ENCODE results near the gene USP6NL. TPM values are rescaled to one million over a fixed set of nuclear protein-coding genes. Genes with fewer than 3 reads are reported as not detected.

Gene USP6NL
- total and polyA plus RNA-seq, 2 of the 13 experiments (the other 11 are each of a cell fraction or from before 2014, with no cell fraction given) = 10.5 to 22.9 TPM

DNA sequence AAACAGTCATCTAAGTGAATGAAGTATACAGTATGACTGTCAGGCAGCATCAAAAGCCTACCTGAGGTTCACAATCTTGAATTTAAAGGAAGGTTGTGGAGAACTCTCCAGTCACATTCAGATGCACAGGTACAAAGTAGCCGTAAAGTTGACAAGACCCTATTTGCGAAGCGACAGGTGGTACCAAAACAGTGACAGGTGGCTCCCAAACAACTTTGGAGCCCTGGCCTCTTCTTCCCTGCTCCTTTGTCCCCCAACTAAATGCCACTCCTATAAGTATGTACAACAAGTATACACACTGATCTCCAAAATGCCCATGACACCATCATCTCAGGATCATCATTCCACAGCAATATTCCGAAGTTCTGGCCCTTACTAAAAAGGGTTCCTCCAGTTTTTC is 53.5 kb downstream of the USP6NL start:
- POLR2A ChIA-PET = no interaction called here
- Histone ChIP-seq H3K9me3 (ENCODE audit: low read length) (no peaks in the 10 kb centered on the region), H4K20me1 (ENCODE audit: insufficient read depth, low read length) (peaks cover 5% of the 10 kb centered on the region), H3K9ac (ENCODE audit: insufficient read depth, low read depth, low read length) (no peak overlapping the region), H3K27ac (ENCODE audit: extremely low read length, insufficient read depth, low read length) (no peak overlapping the region), H2AFZ (ENCODE audit: low read length) (no peak overlapping the region), H3K27me3 (ENCODE audit: control insufficient read depth in 1 of 2, insufficient read depth in 2 of 2, low read length in 2 of 2) (no peaks in the 10 kb centered on the region), H3K79me2 (ENCODE audit: insufficient read depth, low read length) (peaks cover 87% of the 10 kb centered on the region), H3K4me3 (replicated peaks in 1 of 3; ENCODE audit: insufficient read depth in 1 of 3, low read depth in 2 of 3, low read length in 3 of 3) (no peak overlapping the region), H3K36me3 (replicated peaks in 1 of 2; ENCODE audit: control insufficient read depth in 1 of 2, insufficient read depth in 2 of 2, low read length in 2 of 2) (no peaks in the 10 kb centered on the region), H3K4me1 (ENCODE audit: insufficient read depth, low read length) (peaks cover 29% of the 10 kb centered on the region), H3K4me2 (ENCODE audit: low read depth, low read length) (no peak overlapping the region)
- BruUV-seq (replicated peaks) = no TSS peak
- TF ChIP-seq TRIM22 (IDR thresholded peaks at IDR 0.05) = no peak
- peak; percentile 51 for TF ChIP-seq MNT (IDR thresholded peaks at IDR 0.05)
- TF ChIP-seq GABPA (IDR thresholded peaks at IDR 0.05; ENCODE audit: low read depth, low read length) = no peak
- TF ChIP-seq GABPA (CRISPR knock-in tag; IDR thresholded peaks at IDR 0.05; ENCODE audit: low read depth) = no peak
- intact Hi-C loops (cut with micrococcal nuclease; ENCODE audit: unreplicated experiment) = no loop called here
- in situ Hi-C loops (cut with HindIII; ENCODE audit: extremely low pct_ligation_motif_present, low pct_unique_long_range_greater_than_20kb) = no loop called here
- WGBS (ENCODE audit: low lambda C conversion rate) = 95% methylated on average over 4 of the region's 4 CpGs
- CTCF ChIA-PET (ENCODE audit: low intra/inter-chr PET ratio, low total read pairs) = no interaction called here
- FAIRE-seq (no peak), ATAC-seq (no peak), DNase-seq (ENCODE audit: low spot score) (no peak)

DNA sequence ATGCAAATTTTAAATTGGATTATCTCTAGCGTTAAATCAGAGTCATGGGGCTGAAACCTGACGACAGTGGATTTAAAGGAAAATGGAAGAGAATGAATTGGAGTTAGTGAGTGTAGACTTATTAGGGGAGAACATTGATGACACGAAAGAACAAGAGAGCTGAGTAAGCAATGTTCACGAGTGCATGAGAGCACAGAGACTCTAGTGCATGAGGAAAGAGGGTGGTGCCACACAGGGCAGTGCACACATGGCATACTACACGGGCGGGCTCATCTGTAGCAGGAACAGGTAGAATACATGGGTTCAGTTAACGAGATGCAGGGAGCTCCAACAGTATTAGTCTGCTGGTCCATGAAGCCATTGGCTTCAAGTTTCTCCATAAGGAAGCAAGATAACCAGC is 53.9 kb downstream of the USP6NL start:
- Histone ChIP-seq H3K4me3 (replicated peaks in 1 of 3; ENCODE audit: insufficient read depth in 1 of 3, low read depth in 2 of 3, low read length in 3 of 3) (no peak overlapping the region), H3K4me1 (ENCODE audit: insufficient read depth, low read length) (peaks cover 34% of the 10 kb centered on the region), H2AFZ (ENCODE audit: low read length) (no peak overlapping the region), H3K9me3 (ENCODE audit: low read length) (no peaks in the 10 kb centered on the region), H3K9ac (ENCODE audit: insufficient read depth, low read depth, low read length) (no peak overlapping the region), H4K20me1 (ENCODE audit: insufficient read depth, low read length) (peaks cover 5% of the 10 kb centered on the region), H3K27ac (ENCODE audit: extremely low read length, insufficient read depth, low read length) (no peak overlapping the region), H3K4me2 (ENCODE audit: low read depth, low read length) (no peak overlapping the region), H3K36me3 (replicated peaks in 1 of 2; ENCODE audit: control insufficient read depth in 1 of 2, insufficient read depth in 2 of 2, low read length in 2 of 2) (no peaks in the 10 kb centered on the region), H3K27me3 (ENCODE audit: control insufficient read depth in 1 of 2, insufficient read depth in 2 of 2, low read length in 2 of 2) (no peaks in the 10 kb centered on the region), H3K79me2 (ENCODE audit: insufficient read depth, low read length) (peaks cover 86% of the 10 kb centered on the region)
- in situ Hi-C loops (cut with HindIII; ENCODE audit: extremely low pct_ligation_motif_present, low pct_unique_long_range_greater_than_20kb) = no loop called here
- WGBS (ENCODE audit: low lambda C conversion rate) = 97% methylated on average over 7 of the region's 7 CpGs
- no peak for ATAC-seq
- ChIA-PET CTCF (ENCODE audit: low intra/inter-chr PET ratio, low total read pairs) (no interaction called here), POLR2A (no interaction called here)
- DNase-seq (ENCODE audit: low spot score) = no peak
- TF ChIP-seq NBN (conservative IDR thresholded peaks at IDR 0.05) = no peak
- TF ChIP-seq MAFK (conservative IDR thresholded peaks at IDR 0.05 in 1 of 2, IDR thresholded peaks at IDR 0.05 in 1 of 2; ENCODE audit: low read length in 2 of 2) = peak; percentile 44 to 58
- TF ChIP-seq MAFF (IDR thresholded peaks at IDR 0.05; ENCODE audit: low read depth, low read length) = peak; percentile 19; the same call in 1 of the 2 replicates
- BruUV-seq (replicated peaks) = no TSS peak
- intact Hi-C loops (cut with micrococcal nuclease; ENCODE audit: unreplicated experiment) = no loop called here
- FAIRE-seq = no peak

All from HepG2 (cell line).